HFFc6 (cell line): Measurements from ENCODE around the gene SERPINA10. TPM values are rescaled to one million over a fixed set of nuclear protein-coding genes. Genes with fewer than 3 reads are reported as not detected.

ENCODE experiments used
- DNase-seq: peaks from one replicate; pipeline ENCODE4 v3.0.0-alpha.2; 2018
- H3K27ac Mint-ChIP-seq: 2 replicates; pipeline ENCODE4 v1.8.0; 2020; ENCODE audit warnings: mild to moderate bottlenecking, mixed read lengths
- H3K27me3 Mint-ChIP-seq: 2 replicates; pipeline ENCODE4 v1.8.0; 2021; ENCODE audit warnings: mild to moderate bottlenecking, moderate library complexity, mixed read lengths; ENCODE audit not compliant: insufficient read depth
- H3K36me3 Mint-ChIP-seq: 2 replicates; pipeline ENCODE4 v1.8.0; 2021; ENCODE audit warnings: low read depth, mixed read lengths
- H3K4me1 Mint-ChIP-seq: 2 replicates; pipeline ENCODE4 v1.8.0; 2020; ENCODE audit warnings: low read depth, mixed read lengths
- H3K4me3 Mint-ChIP-seq: 2 replicates; pipeline ENCODE4 v1.8.0; 2020; ENCODE audit warnings: mild to moderate bottlenecking, moderate library complexity, mixed read lengths
- H3K9me3 Mint-ChIP-seq: 2 replicates; pipeline ENCODE4 v1.8.0; 2020; ENCODE audit warnings: mild to moderate bottlenecking, mixed read lengths
- CTCF ChIP-seq: fragments of 200-600 bp; sonication (generic); IDR thresholded peaks from 2 replicates; pipeline ENCODE4 v1.5.0; 2021; ENCODE audit warnings: antibody characterized with exemption, mild to moderate bottlenecking
- total RNA-seq, 6 experiments: library from RNA; stranded (reverse); fragmentation: NEBNext Ultra II Directional; extraction: Animal tissue kit (Norgen Biotek cat#: 25700); gene quantifications; 2 replicates in 1 of 6; 3 replicates in 5 of 6; pipeline ENCODE4 v1.2.3, GENCODE V29; 2021

The SERPINA10 gene
- total RNA-seq, 6 experiments from 2014 or later: not detected

GRCh38 chr14:94337274-94337673 lies 44.2 kb upstream of the SERPINA10 start:
- no peak overlapping the region for H3K27ac Mint-ChIP-seq
- H3K27me3 Mint-ChIP-seq: no peaks in the 10 kb centered on the region
- peaks cover 16% of the 10 kb centered on the region for H3K4me1 Mint-ChIP-seq
- TF ChIP-seq CTCF: no peak
- peaks cover 8% of the 10 kb centered on the region for H3K9me3 Mint-ChIP-seq
- DNase-seq: no peak
- no peak overlapping the region for H3K4me3 Mint-ChIP-seq
- peaks cover 5% of the 10 kb centered on the region; the same call in 1 of the 2 replicates for H3K36me3 Mint-ChIP-seq

GRCh38 chr14:94334872-94335271 lies 41.8 kb upstream of the SERPINA10 start:
- Mint-ChIP-seq H3K9me3 (peaks cover 4% of the 10 kb centered on the region; the same call in 1 of the 2 replicates), H3K36me3 (no peaks in the 10 kb centered on the region), H3K27me3 (no peaks in the 10 kb centered on the region), H3K4me3 (no peak overlapping the region), H3K27ac (no peak overlapping the region), H3K4me1 (no peaks in the 10 kb centered on the region)
- TF ChIP-seq CTCF: no peak
- no peak for DNase-seq

- TF ChIP-seq CTCF: no peak
- Mint-ChIP-seq H3K36me3 (no peaks in the 10 kb centered on the region; the same call in 1 of the 2 replicates), H3K9me3 (peaks cover 4% of the 10 kb centered on the region; the same call in 1 of the 2 replicates), H3K27ac (no peak overlapping the region), H3K27me3 (no peaks in the 10 kb centered on the region; the same call in 1 of the 2 replicates), H3K4me3 (no peak overlapping the region), H3K4me1 (no peaks in the 10 kb centered on the region)
- DNase-seq: no peak
Observed at GRCh38 chr14:94332587-94332986, 39.5 kb upstream of the SERPINA10 start.

- DNase-seq: no peak
- Mint-ChIP-seq H3K36me3 (no peaks in the 10 kb centered on the region; the same call in 1 of the 2 replicates), H3K27ac (no peak overlapping the region), H3K27me3 (no peaks in the 10 kb centered on the region; the same call in 1 of the 2 replicates), H3K4me1 (no peaks in the 10 kb centered on the region), H3K4me3 (no peak overlapping the region), H3K9me3 (peaks cover 4% of the 10 kb centered on the region; the same call in 1 of the 2 replicates)
- TF ChIP-seq CTCF: no peak
Observed at GRCh38 chr14:94332063-94332583, 39.1 kb upstream of the SERPINA10 start.

- Mint-ChIP-seq H3K36me3 (no peaks in the 10 kb centered on the region; the same call in 1 of the 2 replicates), H3K27me3 (no peaks in the 10 kb centered on the region; the same call in 1 of the 2 replicates), H3K9me3 (peaks cover 8% of the 10 kb centered on the region; the same call in 1 of the 2 replicates), H3K4me1 (no peaks in the 10 kb centered on the region), H3K4me3 (no peak overlapping the region), H3K27ac (no peak overlapping the region)
- TF ChIP-seq CTCF: no peak
- no peak for DNase-seq
Observed at GRCh38 chr14:94331462-94331861, 38.4 kb upstream of the SERPINA10 start.
